Kidney (tissue), 14 donors: Measurements from ENCODE around the gene TIPRL. TPM values are rescaled to one million over a fixed set of nuclear protein-coding genes. Genes with fewer than 3 reads are reported as not detected.

ENCODE experiments used
- DNase-seq, 5 donors: peaks; one replicate each; pipeline ENCODE4 v3.0.0-alpha.2; 2013 to 2020
- FAIRE-seq: peaks from 2 replicates; lab custom pipeline; 2012; peaks lifted over from hg19 to GRCh38; lab: Jason Lieb, UNC
- H3K27ac ChIP-seq, 2 donors: one replicate each; pipeline ENCODE4 v1.7.0; 2013; ENCODE audit warnings: low read depth in 2 of 2, low read length in 2 of 2, inconsistent platforms in 1 of 2
- H3K27me3 ChIP-seq: one replicate; pipeline ENCODE4 v1.7.1; 2013; ENCODE audit warnings: low read length, inconsistent platforms; ENCODE audit not compliant: control insufficient read depth, insufficient read depth
- H3K36me3 ChIP-seq, 3 donors: one replicate each; pipeline versions ENCODE4 v1.7.0 to v1.7.1; 2013; ENCODE audit warnings: low read length in 3 of 3, control low read depth in 1 of 3, inconsistent platforms in 1 of 3; ENCODE audit not compliant: insufficient read depth in 3 of 3, control insufficient read depth in 2 of 3
- H3K4me1 ChIP-seq, 3 donors: one replicate each; pipeline versions ENCODE4 v1.7.0 to v1.7.1; 2013; ENCODE audit warnings: low read length in 3 of 3, inconsistent platforms in 1 of 3, low read depth in 1 of 3; ENCODE audit not compliant: control insufficient read depth in 2 of 3, insufficient read depth in 2 of 3
- H3K4me3 ChIP-seq, 3 donors: one replicate each; pipeline versions ENCODE4 v1.7.0 to v1.8.1; 2013; ENCODE audit warnings: low read length in 3 of 3, control low read depth in 1 of 3, inconsistent platforms in 1 of 3
- H3K9ac ChIP-seq, 3 donors: one replicate each; pipeline versions ENCODE4 v1.7.0 to v1.7.1; 2013; ENCODE audit warnings: low read length in 3 of 3, control low read depth in 1 of 3, inconsistent platforms in 1 of 3
- H3K9me3 ChIP-seq, 3 donors: one replicate each; pipeline versions ENCODE4 v1.7.0 to v1.7.1; 2013; ENCODE audit warnings: low read length in 3 of 3, control low read depth in 1 of 3, inconsistent platforms in 1 of 3; ENCODE audit not compliant: control insufficient read depth in 2 of 3, insufficient read depth in 1 of 3
- CTCF ChIP-seq: IDR thresholded peaks from 3 replicates; pipeline ENCODE4 v1.5.1; 2012; ENCODE audit warnings: mild to moderate bottlenecking, moderate library complexity, borderline replicate concordance; ENCODE audit not compliant: insufficient read depth; ENCODE audit errors: extremely low read depth
- intact Hi-C: fragments of 100-400 bp; cut with DNase I; formaldehyde crosslinking; loops from one replicate; pipeline ENCODE4 v1.11.1; 2022
- polyA plus RNA-seq: library from polyadenylated mRNA; stranded (reverse); fragments of 350-450 nt; fragmentation: Illumina TruSeq; extraction: RNeasy Lipid Tissue Mini Kit (QIAGEN cat#74804); gene quantifications from one replicate; pipeline ENCODE4 v1.2.3, GENCODE V29; 2014; ENCODE audit warnings: low read depth, low replicate concordance; ENCODE audit not compliant: insufficient read depth
- total RNA-seq: library from RNA; stranded (reverse); fragmentation: NEBNext Ultra II Directional; extraction: Animal tissue kit (Norgen Biotek cat#: 25700); gene quantifications from one replicate; pipeline ENCODE4 v1.2.1, GENCODE V29; 2021
- donor health status: control.
- donor health status: control.
- donor health status: control.
- donor health status: control.
- donor health status: control.
- donor health status: DM: yes; HTN: yes; CAD: no.
- donor health status: Normal renal cell carcinoma (clear cell type).

The TIPRL gene
- total and polyA plus RNA-seq, 2 donors from 2014 or later, result 20.7 to 26.3 TPM

DNA sequence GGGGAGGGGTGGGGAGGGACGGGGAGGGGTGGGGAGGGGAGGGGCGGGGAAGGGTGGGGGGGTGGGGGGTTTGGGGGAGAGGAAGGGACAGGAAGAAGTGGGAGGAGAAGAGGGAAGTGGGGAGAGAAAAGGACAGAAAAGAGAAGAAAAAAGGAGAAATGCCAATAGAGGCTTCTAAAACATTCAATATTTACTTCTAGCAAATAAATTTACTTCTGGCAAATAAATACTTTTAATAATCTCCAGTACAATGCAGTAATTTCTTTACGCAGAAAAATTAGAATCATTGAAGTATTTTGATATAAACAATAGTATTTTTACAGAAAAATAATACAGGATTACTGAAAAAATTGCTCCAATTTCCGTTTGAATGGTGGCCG is 32.6 kb upstream of the TIPRL start:
- DNase-seq (no peak), FAIRE-seq (no peak)
- Histone ChIP-seq H3K9me3 (no peaks in the 10 kb centered on the region), H3K27ac (no peak overlapping the region), H3K36me3 (no peaks in the 10 kb centered on the region), H3K9ac (no peak overlapping the region), H3K4me3 (no peak overlapping the region), H3K27me3 (no peaks in the 10 kb centered on the region), H3K4me1 (no peaks in the 10 kb centered on the region)
- no peak for TF ChIP-seq CTCF
- intact Hi-C loops, result no loop called here

DNA sequence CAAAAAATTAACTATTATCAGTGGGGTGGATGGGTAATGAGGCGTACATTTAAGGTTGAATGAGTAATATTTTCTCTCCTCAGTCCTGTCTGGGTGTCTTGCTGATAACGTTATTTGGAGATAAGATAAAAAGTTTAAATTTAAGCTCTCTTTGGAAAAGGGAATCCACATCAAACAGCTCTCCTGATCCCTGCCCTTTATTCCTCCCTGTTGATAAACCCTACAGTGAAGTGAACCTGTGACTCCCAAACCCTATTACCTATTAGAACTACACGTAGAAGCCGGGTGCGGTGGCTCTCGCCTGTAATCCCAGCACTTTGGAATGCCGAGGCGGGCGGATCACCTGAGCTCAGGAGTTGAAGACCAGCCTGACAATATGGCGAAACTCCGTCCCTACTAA is 32.1 kb upstream of the TIPRL start:
- FAIRE-seq, result no peak
- no peaks in the 10 kb centered on the region for H3K4me1 ChIP-seq
- no peak for DNase-seq
- H3K4me3 ChIP-seq, result no peak overlapping the region
- no peaks in the 10 kb centered on the region for H3K36me3 ChIP-seq
- H3K9ac ChIP-seq, result no peak overlapping the region
- H3K27ac ChIP-seq, result no peak overlapping the region
- TF ChIP-seq CTCF, result no peak
- H3K27me3 ChIP-seq, result no peaks in the 10 kb centered on the region
- intact Hi-C loops, result no loop called here
- H3K9me3 ChIP-seq, result no peaks in the 10 kb centered on the region

- Histone ChIP-seq H3K36me3 (no peaks in the 10 kb centered on the region), H3K4me1 (no peaks in the 10 kb centered on the region), H3K9me3 (no peaks in the 10 kb centered on the region), H3K27me3 (no peaks in the 10 kb centered on the region), H3K9ac (no peak overlapping the region), H3K4me3 (no peak overlapping the region), H3K27ac (no peak overlapping the region)
- intact Hi-C loops, result no loop called here
- FAIRE-seq (no peak), DNase-seq (no peak)
- no peak for TF ChIP-seq CTCF
These were observed 29.8 kb upstream of the TIPRL start for GRCh38 chr1:168148916-168149315.

DNA sequence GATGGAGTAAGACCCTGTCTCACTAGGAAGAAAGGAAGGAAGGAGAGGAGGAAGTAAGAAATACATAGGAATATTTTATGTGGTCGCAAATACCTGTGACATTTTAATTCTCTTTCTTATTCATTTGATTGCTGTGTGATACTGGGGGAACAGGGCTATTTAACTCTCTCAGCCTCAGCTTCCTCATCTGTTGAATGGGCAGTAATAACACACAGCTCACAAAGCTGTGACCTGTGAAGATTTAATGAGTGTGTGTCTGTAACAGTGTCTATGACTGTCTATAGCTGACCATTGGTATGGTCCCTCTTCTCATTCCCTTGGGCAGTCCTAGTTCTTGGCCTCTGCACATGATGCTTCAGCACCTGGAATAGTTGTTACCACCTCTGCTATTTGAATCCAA is 28.5 kb upstream of the TIPRL start:
- Histone ChIP-seq H3K27ac (no peak overlapping the region), H3K9ac (no peak overlapping the region), H3K36me3 (no peaks in the 10 kb centered on the region), H3K4me3 (no peak overlapping the region), H3K4me1 (no peaks in the 10 kb centered on the region), H3K9me3 (no peaks in the 10 kb centered on the region), H3K27me3 (no peaks in the 10 kb centered on the region)
- no peak for DNase-seq
- TF ChIP-seq CTCF, result no peak
- no peak for FAIRE-seq
- intact Hi-C loops, result no loop called here
